ENCODE data around the gene PHLDB1.

GRCh38 chr11:118619444-118620197 is 12.2 kb downstream of the PHLDB1 start:
- TF ChIP-seq CTCF (IDR thresholded peaks at IDR 0.05; ENCODE audit: control extremely low read depth in 1 of 3, insufficient read depth in 1 of 3, low read depth in 1 of 3, low read length in 3 of 3) (no peak), ATF2 (IDR thresholded peaks at IDR 0.05; ENCODE audit: low read length) (no peak)

Measured in H1 (cell line).